Mucosa of rectum (tissue), 2 donors: ENCODE measurements around the gene MTRF1L.
"Not testable (repeated sequence)": the region's sequence is repeated elsewhere in the genome, so short reads cannot be mapped to it uniquely, and the experiment has no call there.

Experiments
- H3K27ac ChIP-seq, 2 donors: one replicate each; pipeline ENCODE4 v1.7.0; 2013; ENCODE audit warnings: inconsistent platforms in 2 of 2, low read depth in 2 of 2, low read length in 2 of 2
- H3K27me3 ChIP-seq, 2 donors: one replicate each; pipeline ENCODE4 v1.7.0; 2013; ENCODE audit warnings: low read length in 2 of 2; ENCODE audit not compliant: control insufficient read depth in 2 of 2, insufficient read depth in 2 of 2
- H3K36me3 ChIP-seq, 2 donors: one replicate each; pipeline ENCODE4 v1.7.0; 2013; ENCODE audit warnings: low read length in 2 of 2; ENCODE audit not compliant: control insufficient read depth in 2 of 2, insufficient read depth in 2 of 2
- H3K4me1 ChIP-seq, 2 donors: one replicate each; pipeline ENCODE4 v1.7.0; 2013; ENCODE audit warnings: low read length in 2 of 2, mild to moderate bottlenecking in 1 of 2; ENCODE audit not compliant: control insufficient read depth in 2 of 2, insufficient read depth in 2 of 2
- H3K4me3 ChIP-seq, 2 donors: one replicate each; pipeline ENCODE4 v1.7.0; 2013; ENCODE audit warnings: low read length in 2 of 2
- H3K9ac ChIP-seq, 2 donors: one replicate each; pipeline ENCODE4 v1.7.0; 2013; ENCODE audit warnings: low read length in 2 of 2, low read depth in 1 of 2, mild to moderate bottlenecking in 1 of 2
- H3K9me3 ChIP-seq, 2 donors: one replicate each; pipeline ENCODE4 v1.7.0; 2013; ENCODE audit warnings: low read length in 2 of 2; ENCODE audit not compliant: control insufficient read depth in 2 of 2
- donor health status: healthy.
- donor health status: Normal muscosa, but diverticular disease.

MTRF1L gene

DNA sequence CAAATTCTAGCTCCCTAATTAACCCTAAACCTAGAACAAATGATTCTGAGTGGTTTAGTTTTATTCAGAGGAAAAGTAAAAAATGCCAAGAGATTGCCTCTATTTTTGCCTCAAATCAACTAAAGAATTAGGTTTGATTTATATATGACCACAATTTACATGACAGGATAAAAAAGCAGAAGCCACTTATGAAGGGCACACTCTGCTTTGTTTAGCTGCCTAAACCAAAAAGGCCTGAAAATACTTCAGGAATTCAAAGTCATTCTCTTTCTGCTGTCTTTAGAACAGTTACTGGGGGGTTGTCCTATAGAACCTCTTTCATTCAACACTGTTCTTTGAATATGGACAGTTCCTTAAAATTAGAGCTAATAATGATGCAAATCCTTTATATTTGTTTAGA lies 25.0 kb downstream of the MTRF1L start:
- Histone ChIP-seq H3K36me3 (peaks cover under 1 to 21% of the 10 kb centered on the region in 2 donors), H3K4me3 (no peak overlapping the region), H3K9me3 (no peaks in the 10 kb centered on the region), H3K9ac (no peak overlapping the region), H3K4me1 (peaks cover 6 to 9% of the 10 kb centered on the region in 2 donors), H3K27ac (no peak overlapping the region), H3K27me3 (no peaks in the 10 kb centered on the region)

DNA sequence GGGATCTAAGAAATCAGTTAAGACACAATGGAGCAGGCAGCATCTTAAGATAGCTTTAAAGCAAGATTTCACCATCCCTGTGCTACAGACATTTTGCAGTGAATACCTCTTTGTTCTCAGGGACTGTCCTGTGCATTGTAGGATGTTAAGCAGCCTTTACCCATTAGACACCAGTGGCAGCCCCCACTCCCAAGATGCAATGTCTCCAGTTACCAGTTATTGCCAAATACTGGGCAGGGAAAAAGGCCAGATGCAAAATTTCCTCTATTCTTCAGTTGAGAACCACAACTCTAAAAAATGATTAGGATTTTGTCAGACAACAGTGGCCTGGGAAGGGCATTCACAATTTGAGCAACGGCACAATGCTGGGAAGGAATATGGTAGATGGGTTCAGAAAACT lies 25.8 kb downstream of the MTRF1L start:
- Histone ChIP-seq H3K36me3 (peaks cover 2 to 27% of the 10 kb centered on the region in 2 donors), H3K27me3 (no peaks in the 10 kb centered on the region)

DNA sequence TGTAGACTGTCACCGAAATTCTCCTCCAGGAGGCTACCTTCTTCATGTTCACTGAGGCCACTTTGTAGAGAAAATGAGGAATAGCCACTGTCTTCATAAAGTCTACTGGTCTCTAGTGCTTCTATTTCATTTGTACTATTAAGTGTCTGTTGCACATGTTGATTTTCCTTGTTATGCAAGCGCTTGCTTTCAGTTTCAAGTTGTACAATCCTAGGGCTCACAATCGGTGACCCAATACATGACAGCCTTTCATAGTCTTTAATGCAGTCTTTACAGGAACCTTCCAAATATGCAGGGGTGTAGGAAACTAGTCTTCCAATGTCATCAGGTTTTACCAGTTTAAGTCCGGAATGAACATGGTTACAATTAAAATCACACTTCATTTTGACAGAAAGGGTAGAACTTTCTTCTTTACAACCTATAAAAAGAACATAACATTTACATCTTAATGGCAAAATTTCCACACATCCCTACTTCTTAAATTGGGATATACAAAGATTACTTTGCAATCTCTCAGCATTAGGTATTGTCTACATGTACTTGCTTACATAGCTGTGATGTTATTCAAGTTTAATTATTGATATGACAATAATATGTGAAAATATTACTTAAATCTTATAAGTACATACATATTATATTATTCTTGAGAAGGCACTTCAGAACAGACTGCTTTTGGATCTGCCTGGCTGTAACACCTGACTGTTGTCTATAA lies 27.1 kb downstream of the MTRF1L start:
- no peak overlapping the region for H3K9ac ChIP-seq
- H3K36me3 ChIP-seq, result peaks cover 13 to 34% of the 10 kb centered on the region in 2 donors
- H3K9me3 ChIP-seq, result no peaks in the 10 kb centered on the region
- no peaks in the 10 kb centered on the region for H3K4me1 ChIP-seq
- no peak overlapping the region for H3K27ac ChIP-seq
- no peak overlapping the region for H3K4me3 ChIP-seq
- H3K27me3 ChIP-seq, result no peaks in the 10 kb centered on the region

More for the DNA sequence above, 25.8 kb downstream of the MTRF1L start:
- Histone ChIP-seq H3K9ac (no peak overlapping the region), H3K27ac (no peak overlapping the region), H3K4me1 (peaks cover 0 to under 1% of the 10 kb centered on the region in 2 donors), H3K4me3 (no peak overlapping the region), H3K9me3 (no peaks in the 10 kb centered on the region)

DNA sequence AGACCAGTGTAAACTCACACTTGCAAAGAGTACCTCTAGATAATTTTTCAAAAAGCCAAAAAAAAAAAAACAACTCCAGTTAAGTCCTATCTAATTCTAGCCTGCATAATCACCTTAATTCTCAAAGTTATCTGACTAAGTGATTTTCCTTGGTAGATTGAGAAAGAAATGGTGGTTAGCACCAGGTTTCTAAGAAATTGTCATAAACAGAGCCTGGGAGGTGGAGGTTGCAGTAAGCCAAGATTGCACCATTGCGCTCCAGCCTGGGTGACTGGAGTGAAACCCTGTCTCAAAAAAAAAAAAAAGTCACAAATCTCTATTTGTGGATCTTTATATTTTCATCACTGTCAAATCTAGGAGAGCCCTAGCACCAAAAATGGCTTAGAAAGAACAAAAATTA lies 28.6 kb downstream of the MTRF1L start:
- Histone ChIP-seq H3K4me1 (no peaks in the 10 kb centered on the region), H3K9me3 (no peaks in the 10 kb centered on the region), H3K27ac (no peak overlapping the region), H3K9ac (no peak overlapping the region), H3K4me3 (no peak overlapping the region), H3K36me3 (peaks cover 22 to 34% of the 10 kb centered on the region in 2 donors), H3K27me3 (no peaks in the 10 kb centered on the region)

DNA sequence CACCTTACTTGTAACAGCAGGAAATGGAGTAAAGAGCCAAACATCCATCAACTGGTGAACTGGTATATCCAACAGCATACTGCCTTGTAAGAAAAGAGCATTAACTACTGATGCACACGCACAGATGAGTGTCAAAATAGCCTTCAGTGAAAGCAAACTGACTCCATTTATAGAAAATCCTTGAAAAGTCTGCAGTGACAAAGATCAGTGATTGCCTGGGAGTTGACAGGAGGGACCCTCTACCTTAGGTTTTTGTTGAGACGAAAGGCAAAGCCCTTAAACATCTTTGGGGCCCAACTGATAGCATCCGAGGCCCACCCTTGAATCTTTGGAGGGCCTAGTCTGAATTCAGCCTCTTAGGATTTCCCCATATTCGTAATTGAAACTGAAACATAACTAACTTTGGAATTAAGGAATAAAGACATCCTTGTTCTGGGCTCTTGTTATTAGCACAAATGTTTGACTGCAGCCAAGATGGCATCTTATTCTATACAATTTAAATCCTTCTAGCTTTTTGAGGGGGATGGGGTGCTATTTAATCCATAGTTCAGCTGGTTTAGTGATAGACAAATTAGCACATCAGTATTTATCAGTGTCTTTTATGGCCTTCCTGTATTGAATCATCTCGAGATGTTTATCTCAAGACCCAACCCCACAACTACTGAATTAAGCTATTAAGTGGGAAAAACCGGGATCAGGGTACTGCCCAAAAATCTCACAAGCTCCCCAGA lies 32.7 kb downstream of the MTRF1L start:
- H3K36me3 ChIP-seq, result peaks cover 22 to 31% of the 10 kb centered on the region in 2 donors
- no peak overlapping the region for H3K4me3 ChIP-seq
- H3K27me3 ChIP-seq, result no peaks in the 10 kb centered on the region
- H3K4me1 ChIP-seq, result no peaks in the 10 kb centered on the region
- no peak overlapping the region for H3K9ac ChIP-seq
- H3K9me3 ChIP-seq, result no peaks in the 10 kb centered on the region
- no peak overlapping the region for H3K27ac ChIP-seq

DNA sequence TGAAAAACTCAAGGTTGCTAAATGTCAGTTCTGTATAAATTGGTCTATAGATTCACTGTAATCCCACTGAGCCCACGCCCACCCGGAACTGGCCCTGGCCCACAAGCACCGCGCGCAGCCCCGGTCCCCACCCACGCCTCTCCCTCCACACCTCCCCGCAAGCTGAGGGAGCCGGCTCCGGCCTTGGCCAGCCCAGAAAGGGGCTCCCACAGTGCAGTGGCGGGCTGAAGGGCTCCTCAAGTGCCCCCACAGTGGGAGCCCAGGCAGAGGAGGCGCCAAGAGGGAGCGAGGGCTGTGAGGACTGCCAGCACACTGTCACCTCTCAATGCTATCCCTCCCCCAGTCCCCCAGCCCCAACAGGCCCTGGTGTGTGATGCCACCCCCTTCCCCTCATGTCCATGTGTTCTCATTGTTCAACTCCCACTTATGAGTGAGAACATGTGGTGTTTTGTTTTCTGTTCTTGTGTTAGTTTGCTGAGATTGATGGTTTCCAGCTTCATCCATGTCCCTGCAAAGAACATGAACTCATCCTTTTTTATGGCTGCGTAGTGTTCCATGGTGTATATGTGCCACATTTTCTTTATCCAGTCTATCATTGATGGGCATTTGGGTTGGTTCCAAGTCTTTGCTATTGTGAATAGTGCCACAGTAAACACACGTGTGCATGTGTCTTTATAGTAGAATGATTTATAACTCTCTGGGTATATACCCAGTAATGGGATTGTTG lies 36.2 kb downstream of the MTRF1L start:
- not testable (repeated sequence) for H3K27me3 ChIP-seq

DNA sequence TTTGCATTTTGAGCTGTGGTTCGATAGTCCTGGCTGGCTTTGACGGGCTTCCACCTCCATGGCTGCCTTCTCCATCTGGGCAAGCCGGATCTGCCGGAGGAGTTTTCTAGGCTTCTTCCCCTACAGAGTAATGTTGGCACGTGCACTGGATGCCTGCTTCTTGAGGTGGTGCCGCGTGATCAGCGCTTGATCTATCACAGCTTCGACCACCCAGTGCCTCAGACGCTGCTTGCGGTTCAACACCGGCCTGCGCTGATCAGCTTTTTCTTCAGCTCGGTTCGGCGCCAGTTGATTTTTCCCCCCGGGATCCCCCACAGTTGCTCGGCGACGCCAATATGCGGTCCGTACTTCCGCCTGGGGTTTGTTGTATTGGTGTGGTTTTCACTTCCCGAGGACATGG lies 43.2 kb downstream of the MTRF1L start:
- no peak overlapping the region for H3K27ac ChIP-seq
- H3K4me3 ChIP-seq, result no peak overlapping the region
- no peaks in the 10 kb centered on the region for H3K27me3 ChIP-seq
- H3K9ac ChIP-seq, result no peak overlapping the region
- H3K4me1 ChIP-seq, result no peaks in the 10 kb centered on the region
- no peaks in the 10 kb centered on the region for H3K36me3 ChIP-seq
- peaks cover 0 to 3% of the 10 kb centered on the region in 2 donors for H3K9me3 ChIP-seq

More for the DNA sequence above, 36.2 kb downstream of the MTRF1L start:
- peaks cover 5 to 17% of the 10 kb centered on the region in 2 donors for H3K36me3 ChIP-seq
- not testable (repeated sequence) for H3K4me3 ChIP-seq, H3K9me3 ChIP-seq, H3K27ac ChIP-seq, H3K9ac ChIP-seq, H3K4me1 ChIP-seq

DNA sequence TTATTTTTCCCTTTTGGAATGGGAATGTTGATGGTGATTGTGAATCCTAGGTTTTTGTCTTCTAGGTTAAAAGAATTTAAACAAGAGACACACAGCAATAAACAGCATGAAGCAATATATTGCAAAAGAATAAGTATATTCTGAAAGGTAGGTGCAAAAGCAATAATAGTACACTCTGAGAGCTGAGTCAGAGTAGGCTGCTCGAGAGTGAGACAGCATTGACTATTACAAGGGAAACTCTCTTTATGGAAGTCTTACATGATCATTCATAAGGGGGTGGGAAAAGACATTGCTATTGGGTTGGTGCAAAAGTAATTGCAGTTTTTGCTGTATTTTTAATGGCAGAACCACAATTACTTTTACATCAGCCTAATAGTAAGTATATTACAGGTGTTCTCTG lies 44.7 kb downstream of the MTRF1L start:
- H3K27ac ChIP-seq, result no peak overlapping the region
- no peaks in the 10 kb centered on the region for H3K36me3 ChIP-seq
- peaks cover 0 to 3% of the 10 kb centered on the region in 2 donors for H3K9me3 ChIP-seq
- no peaks in the 10 kb centered on the region for H3K4me1 ChIP-seq
- H3K9ac ChIP-seq, result no peak overlapping the region
- H3K4me3 ChIP-seq, result no peak overlapping the region
- H3K27me3 ChIP-seq, result no peaks in the 10 kb centered on the region

DNA sequence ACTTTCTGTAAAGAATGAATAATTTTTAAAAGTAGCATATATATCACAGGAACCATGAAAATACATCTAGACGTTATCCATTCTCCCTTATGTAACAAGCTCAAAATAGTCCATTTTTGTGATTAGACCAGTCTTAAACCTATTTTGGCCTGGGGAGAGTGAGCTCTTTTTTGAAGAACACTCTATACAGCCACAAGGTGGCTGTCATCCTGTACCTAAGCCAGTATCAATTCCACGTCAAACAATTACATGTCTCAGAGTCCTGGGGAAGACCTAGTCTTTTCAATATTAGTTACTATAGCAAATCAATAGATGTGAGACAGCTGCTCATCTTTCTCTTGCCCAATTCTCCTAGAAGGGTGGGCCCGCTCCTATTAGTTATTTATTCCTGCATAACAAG lies 48.1 kb downstream of the MTRF1L start:
- peaks cover 0 to 3% of the 10 kb centered on the region in 2 donors for H3K9me3 ChIP-seq
- H3K36me3 ChIP-seq, result no peaks in the 10 kb centered on the region
- no peak overlapping the region for H3K27ac ChIP-seq
- no peaks in the 10 kb centered on the region for H3K4me1 ChIP-seq
- no peak overlapping the region for H3K9ac ChIP-seq
- H3K4me3 ChIP-seq, result no peak overlapping the region
- peaks cover 0 to 4% of the 10 kb centered on the region in 2 donors for H3K27me3 ChIP-seq
